ENCODE measurements around the gene ZMAT5.

Gene ZMAT5

GRCh38 chr22:29704528-29705285, 62.1 kb downstream of the ZMAT5 start:
- DNase-seq: no peak

GRCh38 chr22:29703569-29704195, 63.1 kb downstream of the ZMAT5 start:
- DNase-seq: no peak

- DNase-seq: no peak
Observed at GRCh38 chr22:29702931-29703501, 63.8 kb downstream of the ZMAT5 start.

GRCh38 chr22:29702000-29702930, 64.5 kb downstream of the ZMAT5 start:
- no peak for DNase-seq

- no peak for DNase-seq
Observed at GRCh38 chr22:29701155-29701999, 65.4 kb downstream of the ZMAT5 start.

- no peak for DNase-seq
Observed at GRCh38 chr22:29700900-29701154, 66.0 kb downstream of the ZMAT5 start.

- no peak for DNase-seq
Observed at GRCh38 chr22:29700206-29700899, 66.5 kb downstream of the ZMAT5 start.

- DNase-seq: no peak
Observed at GRCh38 chr22:29697853-29698598, 68.8 kb downstream of the ZMAT5 start.

GRCh38 chr22:29695129-29695926, 71.5 kb downstream of the ZMAT5 start:
- DNase-seq: no peak

GRCh38 chr22:29693671-29694070, 73.1 kb downstream of the ZMAT5 start:
- DNase-seq: no peak

GRCh38 chr22:29693161-29693560, 73.6 kb downstream of the ZMAT5 start:
- DNase-seq: no peak

- DNase-seq: no peak
Observed at GRCh38 chr22:29692327-29692640, 74.5 kb downstream of the ZMAT5 start.

GRCh38 chr22:29691636-29692326, 75.0 kb downstream of the ZMAT5 start:
- no peak for DNase-seq

GRCh38 chr22:29690476-29690875, 76.3 kb downstream of the ZMAT5 start:
- no peak for DNase-seq

- DNase-seq: peak; percentile 44
Observed at GRCh38 chr22:29689880-29690213, 77.0 kb downstream of the ZMAT5 start.

GRCh38 chr22:29689206-29689879, 77.5 kb downstream of the ZMAT5 start:
- no peak for DNase-seq

- DNase-seq: no peak
Observed at GRCh38 chr22:29684244-29684643, 82.6 kb downstream of the ZMAT5 start.

- DNase-seq: no peak
Observed at GRCh38 chr22:29683536-29683935, 83.3 kb downstream of the ZMAT5 start.

All from activated naive CD4-positive, alpha-beta T cell treated with anti-CD3 and anti-CD28 coated beads, Interleukin-2, amount 50 U/mL, for 16 hours (primary cell).